Activated T-helper 1 cell treated with anti-CD3 and anti-CD28 coated beads, Interleukin-12 subunit alpha, Interleukin-12 subunit beta, Interleukin-2, Interleukin-4 antibody, amounts not matched to agents 30 ng/mL and 10 ng/mL and 1 ng/mL, durations not matched to agents 14 hours and 24 hours and 36 hours (primary cell): Measurements from ENCODE around the gene CLEC16A. TPM values are rescaled to one million over a fixed set of nuclear protein-coding genes. Genes with fewer than 3 reads are reported as not detected.
"Not testable (repeated sequence)": the region's sequence is repeated elsewhere in the genome, so short reads cannot be mapped to it uniquely, and the experiment has no call there.

Source experiments
- DNase-seq: peaks from one replicate; pipeline ENCODE4 v3.0.0; 2021; ENCODE audit warnings: low spot score
- H3K27ac Mint-ChIP-seq: one replicate; pipeline ENCODE4 v1.8.0; 2021; ENCODE audit warnings: mild to moderate bottlenecking, mixed read lengths
- H3K27me3 Mint-ChIP-seq: one replicate; pipeline ENCODE4 v1.8.0; 2022; ENCODE audit warnings: mild to moderate bottlenecking, moderate library complexity, mixed read lengths; ENCODE audit not compliant: insufficient read depth
- H3K36me3 Mint-ChIP-seq: one replicate; pipeline ENCODE4 v1.8.0; 2021; ENCODE audit warnings: low read depth, mixed read lengths
- H3K4me1 Mint-ChIP-seq: one replicate; pipeline ENCODE4 v1.8.0; 2021; ENCODE audit warnings: low read depth, mixed read lengths
- H3K4me3 Mint-ChIP-seq: one replicate; pipeline ENCODE4 v1.8.0; 2021; ENCODE audit warnings: mild to moderate bottlenecking, moderate library complexity, mixed read lengths
- H3K9me3 Mint-ChIP-seq: one replicate; pipeline ENCODE4 v1.8.0; 2021; ENCODE audit warnings: mixed read lengths
- intact Hi-C: fragments of 100-400 bp; cut with micrococcal nuclease; formaldehyde crosslinking; loops from one replicate; pipeline ENCODE4 v1.15.1; 2024
- total RNA-seq: library from RNA; stranded (reverse); gene quantifications from 2 replicates; pipeline ENCODE4 v1.2.3, GENCODE V29; 2022

The CLEC16A gene
- total RNA-seq, 1 donor from 2014 or later, result 37.4 TPM

DNA sequence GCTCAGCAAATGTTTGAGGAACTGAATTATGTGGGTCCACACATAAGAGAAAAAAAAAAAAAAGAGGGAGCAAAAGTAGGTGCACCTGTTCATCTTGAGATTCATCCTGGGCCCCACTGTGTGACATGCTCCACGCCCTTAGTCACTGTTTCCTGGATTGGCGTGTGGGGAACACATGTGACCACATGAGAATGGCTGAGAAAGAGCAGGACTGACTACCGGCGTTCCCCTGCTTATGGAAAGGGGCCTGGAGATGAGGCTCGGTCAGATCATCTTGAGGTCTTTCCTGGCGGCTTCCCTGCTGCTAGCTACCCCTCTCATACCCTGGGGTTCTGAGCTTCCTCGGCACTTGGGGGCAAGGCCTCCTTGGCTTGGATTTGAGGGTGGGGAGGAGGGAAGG is 6.0 kb upstream of the CLEC16A start:
- peaks cover 27% of the 10 kb centered on the region for H3K36me3 Mint-ChIP-seq
- intact Hi-C loops, result loop anchor here (2.0 kb wide), 1 partner anchor 68 kb away; no protein-coding TSS in a partner anchor
- H3K27ac Mint-ChIP-seq, result peak overlapping the region; percentile 57
- peak overlapping the region; percentile 97 for H3K4me3 Mint-ChIP-seq
- H3K9me3 Mint-ChIP-seq, result no peaks in the 10 kb centered on the region
- peak; percentile 32 for DNase-seq
- peaks cover 58% of the 10 kb centered on the region for H3K4me1 Mint-ChIP-seq
- no peaks in the 10 kb centered on the region for H3K27me3 Mint-ChIP-seq

DNA sequence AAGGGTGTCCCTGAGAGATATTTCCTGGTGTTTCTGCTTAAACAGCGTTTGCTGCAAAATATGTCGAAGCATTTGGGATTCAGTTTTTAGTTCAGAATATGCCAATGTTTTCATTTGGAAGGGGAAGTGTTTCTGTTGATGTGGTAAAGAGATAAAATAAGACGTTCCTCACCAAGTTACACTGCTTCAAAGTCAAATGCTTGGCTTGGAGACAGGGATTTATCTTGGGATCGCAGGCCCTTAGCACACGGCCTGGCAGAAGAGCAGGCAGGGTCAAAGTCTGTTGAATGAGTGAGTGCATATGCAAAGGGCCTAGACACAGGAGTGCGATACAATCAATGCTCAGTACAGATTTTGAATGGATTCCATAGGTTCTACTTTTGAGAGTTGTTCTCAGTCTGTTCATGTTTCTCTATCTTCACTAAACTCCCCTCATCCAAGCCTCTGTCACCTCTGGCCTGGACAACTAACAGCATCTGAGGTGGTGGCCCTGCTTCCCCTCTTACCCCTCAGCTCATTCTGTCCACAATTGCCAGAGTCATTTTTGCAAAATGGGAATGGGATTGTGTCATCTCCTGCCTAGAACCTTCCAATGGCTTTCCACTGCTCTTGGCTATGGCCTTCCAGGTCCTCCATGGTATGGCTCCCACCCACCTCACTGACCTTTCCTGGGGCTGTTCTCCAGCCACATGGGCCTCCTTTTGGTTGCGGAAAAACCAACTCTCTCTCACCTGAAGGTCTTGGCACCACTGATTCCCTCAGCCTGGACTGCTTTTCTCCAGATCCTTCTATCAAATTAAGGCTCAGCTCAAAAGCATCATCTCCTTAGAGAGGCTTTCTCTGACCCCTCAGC is 5.3 kb upstream of the CLEC16A start:
- Mint-ChIP-seq H3K36me3 (peaks cover 25% of the 10 kb centered on the region), H3K27me3 (no peaks in the 10 kb centered on the region), H3K27ac (peak overlapping the region; percentile 40), H3K4me3 (peak overlapping the region; percentile 97), H3K9me3 (no peaks in the 10 kb centered on the region), H3K4me1 (peaks cover 61% of the 10 kb centered on the region)
- no peak for DNase-seq
- intact Hi-C loops, result loop anchor here (2.0 kb wide), 1 partner anchor 68 kb away; no protein-coding TSS in a partner anchor

- Mint-ChIP-seq H3K27ac (peak overlapping the region; percentile 40), H3K36me3 (peaks cover 25% of the 10 kb centered on the region), H3K9me3 (no peaks in the 10 kb centered on the region), H3K27me3 (no peaks in the 10 kb centered on the region), H3K4me1 (peaks cover 65% of the 10 kb centered on the region), H3K4me3 (peak overlapping the region; percentile 97)
- DNase-seq, result no peak
- intact Hi-C loops, result loop anchor here (2.0 to 10.0 kb wide), 5 partner anchors 69 to 1847 kb away; partner anchors contain the start of genes ATF7IP2, HAPSTR1, SNX29 and ZC3H7A
These were observed 4.6 kb upstream of the CLEC16A start for GRCh38 chr16:10939649-10940234.

- H3K27me3 Mint-ChIP-seq, result no peaks in the 10 kb centered on the region
- H3K9me3 Mint-ChIP-seq, result no peaks in the 10 kb centered on the region
- peaks cover 70% of the 10 kb centered on the region for H3K4me1 Mint-ChIP-seq
- H3K27ac Mint-ChIP-seq, result peak overlapping the region; percentile 66
- H3K36me3 Mint-ChIP-seq, result peaks cover 25% of the 10 kb centered on the region
- no peak for DNase-seq
- peak overlapping the region; percentile 97 for H3K4me3 Mint-ChIP-seq
- intact Hi-C loops, result loop anchor here (5.0 to 10.0 kb wide), 4 partner anchors 553 to 1848 kb away; partner anchors contain the start of genes ATF7IP2, HAPSTR1, SNX29 and ZC3H7A
These were observed 3.8 kb upstream of the CLEC16A start for GRCh38 chr16:10940501-10941079.

GRCh38 chr16:10941127-10941933 is 3.0 kb upstream of the CLEC16A start:
- no peaks in the 10 kb centered on the region for H3K27me3 Mint-ChIP-seq
- no peak for DNase-seq
- intact Hi-C loops, result loop anchor here (5.0 to 10.0 kb wide), 4 partner anchors 554 to 1849 kb away; partner anchors contain the start of genes ATF7IP2, HAPSTR1, SNX29 and ZC3H7A

DNA sequence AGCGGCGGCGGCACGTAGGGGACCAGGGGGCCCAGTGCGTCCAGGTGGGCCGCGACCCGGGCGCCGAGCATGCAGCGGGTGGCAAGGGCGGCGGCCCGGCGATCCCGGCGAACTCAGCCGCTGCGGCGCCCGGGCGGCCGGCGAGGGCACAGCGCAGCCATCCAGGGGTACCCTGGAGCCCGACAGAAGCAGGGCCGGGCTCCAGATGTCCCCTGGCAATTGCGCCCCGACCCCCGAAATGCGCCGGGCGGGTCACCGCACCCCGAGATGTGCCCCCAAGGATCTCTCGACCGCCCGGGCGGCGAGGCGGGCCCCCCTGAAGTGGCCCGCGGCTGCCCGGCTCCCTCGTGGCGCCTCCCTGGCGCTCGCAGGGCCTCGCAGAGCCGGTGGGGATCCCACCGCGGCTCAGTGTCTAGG is 2.4 kb upstream of the CLEC16A start:
- Mint-ChIP-seq H3K4me3 (peak overlapping the region; percentile 97), H3K4me1 (peaks cover 66% of the 10 kb centered on the region), H3K36me3 (peaks cover 21% of the 10 kb centered on the region)
- intact Hi-C loops, result loop anchor here (1.0 to 10.0 kb wide), 6 partner anchors 555 to 1850 kb away; partner anchors contain the start of genes ATF7IP2, HAPSTR1, SNX29 and ZC3H7A
- not testable (repeated sequence) for H3K27ac Mint-ChIP-seq, DNase-seq, H3K9me3 Mint-ChIP-seq, H3K27me3 Mint-ChIP-seq

More at GRCh38 chr16:10941127-10941933, 3.0 kb upstream of the CLEC16A start:
- no peaks in the 10 kb centered on the region for H3K9me3 Mint-ChIP-seq
- peak overlapping the region; percentile 88 for H3K27ac Mint-ChIP-seq
- peak overlapping the region; percentile 97 for H3K4me3 Mint-ChIP-seq
- peaks cover 22% of the 10 kb centered on the region for H3K36me3 Mint-ChIP-seq
- peaks cover 70% of the 10 kb centered on the region for H3K4me1 Mint-ChIP-seq

GRCh38 chr16:10942352-10943063 is 1.9 kb upstream of the CLEC16A start, which contains the start of gene DEXI:
Gene DEXI, minus strand, starts transcription at chr16:10942468. Its CDS starts 463 bp downstream, at chr16:10942005.
- Mint-ChIP-seq H3K4me1 (peaks cover 66% of the 10 kb centered on the region), H3K4me3 (peak within 1 kb of the TSS; percentile 97), H3K27ac (peak within 1 kb of the TSS; percentile 88), H3K27me3 (no peaks in the 10 kb centered on the region), H3K36me3 (peaks cover 21% of the 10 kb centered on the region), H3K9me3 (no peaks in the 10 kb centered on the region)
- intact Hi-C loops, result loop anchor here (1.0 to 10.0 kb wide), 6 partner anchors 555 to 1850 kb away; partner anchors contain the start of genes ATF7IP2, HAPSTR1, SNX29 and ZC3H7A
- DNase-seq, result peak; percentile 96

GRCh38 chr16:10943064-10943353 is 1.4 kb upstream of the CLEC16A start:
- no peak for DNase-seq
- H3K27ac Mint-ChIP-seq, result no peak overlapping the region
- no peaks in the 10 kb centered on the region for H3K9me3 Mint-ChIP-seq
- H3K4me1 Mint-ChIP-seq, result peaks cover 61% of the 10 kb centered on the region
- H3K36me3 Mint-ChIP-seq, result peaks cover 21% of the 10 kb centered on the region
- no peaks in the 10 kb centered on the region for H3K27me3 Mint-ChIP-seq
- peak overlapping the region; percentile 70 for H3K4me3 Mint-ChIP-seq
- intact Hi-C loops, result loop anchor here (5.0 to 10.0 kb wide), 4 partner anchors 556 to 1851 kb away; partner anchors contain the start of genes ATF7IP2, HAPSTR1, SNX29 and ZC3H7A

DNA sequence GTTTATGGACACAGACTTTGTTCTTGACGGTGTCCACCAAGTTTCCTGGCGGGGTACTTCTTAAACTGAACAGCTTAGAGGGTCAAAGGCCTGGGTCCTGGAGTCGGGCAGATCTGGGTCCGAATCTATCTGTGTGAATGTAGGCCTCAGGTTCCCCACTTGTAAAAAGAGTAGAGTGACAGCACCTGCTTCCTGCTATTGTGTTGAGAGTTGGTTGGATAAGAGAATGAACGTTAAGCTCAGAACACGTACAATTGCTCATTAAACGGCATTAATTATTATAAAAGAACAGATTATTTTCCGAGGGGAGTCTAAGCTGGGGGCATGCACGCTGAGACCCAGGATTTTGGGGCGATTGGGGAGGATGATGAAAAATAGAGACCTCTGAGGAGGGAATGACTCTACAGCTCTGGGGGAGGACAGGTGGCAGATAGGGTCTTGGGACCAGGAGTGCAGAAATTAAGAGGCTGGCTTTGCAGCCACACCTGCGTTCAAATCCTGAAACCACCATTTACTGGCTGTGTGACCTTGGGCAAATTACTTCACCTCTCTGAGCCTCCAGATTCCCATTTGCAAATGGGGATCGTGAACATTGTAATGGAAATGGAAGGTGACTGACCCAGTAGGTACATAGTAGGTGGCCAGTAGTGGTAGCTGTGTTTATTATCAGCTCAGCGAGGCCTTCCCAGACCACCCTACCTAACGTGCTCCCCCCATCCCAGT is 862 bp downstream of the CLEC16A start:
- peak overlapping the region; percentile 91 for H3K4me3 Mint-ChIP-seq
- H3K9me3 Mint-ChIP-seq, result no peaks in the 10 kb centered on the region
- H3K4me1 Mint-ChIP-seq, result peaks cover 55% of the 10 kb centered on the region
- intact Hi-C loops, result loop anchor here (2.0 to 10.0 kb wide), 2 partner anchors 66 to 1030 kb away; partner anchors contain the start of gene SNX29
- H3K27ac Mint-ChIP-seq, result peak overlapping the region; percentile 80
- no peak for DNase-seq
- peaks cover 6% of the 10 kb centered on the region for H3K36me3 Mint-ChIP-seq
- no peaks in the 10 kb centered on the region for H3K27me3 Mint-ChIP-seq

- no peak overlapping the region for H3K27ac Mint-ChIP-seq
- H3K9me3 Mint-ChIP-seq, result no peaks in the 10 kb centered on the region
- peaks cover 46% of the 10 kb centered on the region for H3K4me1 Mint-ChIP-seq
- DNase-seq, result no peak
- H3K4me3 Mint-ChIP-seq, result peak overlapping the region; percentile 91
- intact Hi-C loops, result loop anchor here (10.0 kb wide), 1 partner anchor 1028 kb away; the partner anchor contains the start of gene SNX29
- H3K36me3 Mint-ChIP-seq, result no peaks in the 10 kb centered on the region
- H3K27me3 Mint-ChIP-seq, result no peaks in the 10 kb centered on the region
These were observed 1.9 kb downstream of the CLEC16A start for GRCh38 chr16:10946308-10946707.
